Stimulated activated naive CD8-positive, alpha-beta T cell treated with anti-CD3 and anti-CD28 coated beads, Interleukin-15, Interleukin-2, amounts not matched to agents 100 ng/mL and 50 ng/mL, for 24 hours (primary cell): ENCODE data around the gene ZNF718.
"Not testable (repeated sequence)": the region's sequence is repeated elsewhere in the genome, so short reads cannot be mapped to it uniquely, and the experiment has no call there.

Experiments used
- H3K27ac Mint-ChIP-seq: one replicate; pipeline ENCODE4 v1.8.0; 2021; ENCODE audit warnings: mild to moderate bottlenecking, mixed read lengths
- H3K27me3 Mint-ChIP-seq: one replicate; pipeline ENCODE4 v1.8.0; 2021; ENCODE audit warnings: mixed read lengths
- H3K36me3 Mint-ChIP-seq: one replicate; pipeline ENCODE4 v1.8.0; 2021; ENCODE audit warnings: low read depth, mixed read lengths
- H3K4me1 Mint-ChIP-seq: one replicate; pipeline ENCODE4 v1.8.0; 2021; ENCODE audit warnings: low read depth, mixed read lengths
- H3K4me3 Mint-ChIP-seq: one replicate; pipeline ENCODE4 v1.8.0; 2021; ENCODE audit warnings: mild to moderate bottlenecking, mixed read lengths
- H3K9me3 Mint-ChIP-seq: one replicate; pipeline ENCODE4 v1.8.0; 2021; ENCODE audit warnings: mixed read lengths

Gene ZNF718

GRCh38 chr4:195159-195558, 70.9 kb downstream of the ZNF718 start:
- H3K27ac Mint-ChIP-seq, H3K4me3 Mint-ChIP-seq: not testable (repeated sequence)
- H3K9me3 Mint-ChIP-seq = peaks cover 33% of the 10 kb centered on the region

DNA sequence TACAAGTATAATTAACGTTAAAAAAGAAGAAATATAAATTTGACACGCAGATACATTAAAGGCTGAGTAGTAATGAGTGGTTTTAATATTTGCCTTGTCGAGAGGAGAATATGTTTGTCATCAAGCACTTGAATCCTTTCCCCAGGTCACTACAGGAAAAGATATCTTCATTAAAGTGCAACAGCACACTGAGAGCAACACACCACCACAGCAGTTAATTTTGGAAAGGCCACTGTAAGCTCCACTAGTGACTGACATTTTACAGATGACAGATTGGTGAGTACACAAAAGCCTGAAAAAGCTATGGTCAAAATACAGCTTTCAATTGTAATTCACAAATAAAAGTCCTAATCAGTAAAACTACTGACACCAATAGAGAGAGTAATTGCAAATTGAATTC, 76.6 kb downstream of the ZNF718 start:
- Mint-ChIP-seq H3K36me3 (peaks cover 43% of the 10 kb centered on the region), H3K27me3 (no peaks in the 10 kb centered on the region), H3K27ac (no peak overlapping the region), H3K4me3 (no peak overlapping the region), H3K4me1 (no peaks in the 10 kb centered on the region), H3K9me3 (peaks cover 46% of the 10 kb centered on the region)

More at GRCh38 chr4:195159-195558, 70.9 kb downstream of the ZNF718 start:
- H3K4me1 Mint-ChIP-seq, H3K27me3 Mint-ChIP-seq: not testable (repeated sequence)
- peaks cover 11% of the 10 kb centered on the region for H3K36me3 Mint-ChIP-seq

GRCh38 chr4:202822-203221, 78.5 kb downstream of the ZNF718 start:
- H3K4me3 Mint-ChIP-seq, H3K27ac Mint-ChIP-seq, H3K27me3 Mint-ChIP-seq, H3K4me1 Mint-ChIP-seq: not testable (repeated sequence)
- Mint-ChIP-seq H3K36me3 (peaks cover 49% of the 10 kb centered on the region), H3K9me3 (peaks cover 47% of the 10 kb centered on the region)

DNA sequence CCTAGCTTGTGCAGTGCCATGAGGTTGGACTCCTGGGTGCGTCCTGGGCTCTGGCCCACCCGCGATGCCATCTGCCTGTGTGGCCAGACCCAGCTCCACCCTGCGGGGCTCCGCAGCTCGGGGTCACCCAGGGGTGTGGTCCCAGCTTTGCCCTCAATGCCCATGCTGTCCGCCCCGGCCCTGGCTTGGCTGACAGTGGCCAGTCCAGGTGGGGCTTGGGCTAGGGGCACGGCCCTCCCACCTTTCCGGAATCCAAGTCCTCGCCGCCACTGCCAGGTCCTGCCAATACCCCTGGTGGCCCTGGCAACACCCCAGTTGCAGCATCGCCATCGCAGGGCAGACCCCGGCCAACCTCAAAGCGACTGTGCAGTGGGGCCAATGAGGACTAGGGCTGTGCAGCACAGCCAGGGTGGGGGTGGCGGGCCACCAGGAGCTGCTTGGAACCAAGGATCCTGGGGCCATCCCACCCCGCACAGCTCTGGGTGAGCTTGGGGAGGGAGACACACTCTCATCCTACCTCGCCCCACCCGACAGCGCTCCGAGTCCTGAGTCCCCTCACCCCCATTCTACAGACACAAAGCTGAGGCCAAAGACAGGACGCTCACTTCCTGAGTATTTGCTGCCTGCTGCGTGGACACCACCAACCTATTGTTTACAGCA, 80.9 kb downstream of the ZNF718 start:
- Mint-ChIP-seq H3K4me3 (no peak overlapping the region), H3K36me3 (peaks cover 47% of the 10 kb centered on the region), H3K4me1 (no peaks in the 10 kb centered on the region), H3K9me3 (peaks cover 50% of the 10 kb centered on the region), H3K27me3 (no peaks in the 10 kb centered on the region), H3K27ac (no peak overlapping the region)

- Mint-ChIP-seq H3K27ac (no peak overlapping the region), H3K4me1 (peaks cover 8% of the 10 kb centered on the region), H3K27me3 (no peaks in the 10 kb centered on the region), H3K9me3 (peaks cover 47% of the 10 kb centered on the region), H3K36me3 (peaks cover 44% of the 10 kb centered on the region), H3K4me3 (no peak overlapping the region)
These were observed 81.8 kb downstream of the ZNF718 start for GRCh38 chr4:206054-206453.

DNA sequence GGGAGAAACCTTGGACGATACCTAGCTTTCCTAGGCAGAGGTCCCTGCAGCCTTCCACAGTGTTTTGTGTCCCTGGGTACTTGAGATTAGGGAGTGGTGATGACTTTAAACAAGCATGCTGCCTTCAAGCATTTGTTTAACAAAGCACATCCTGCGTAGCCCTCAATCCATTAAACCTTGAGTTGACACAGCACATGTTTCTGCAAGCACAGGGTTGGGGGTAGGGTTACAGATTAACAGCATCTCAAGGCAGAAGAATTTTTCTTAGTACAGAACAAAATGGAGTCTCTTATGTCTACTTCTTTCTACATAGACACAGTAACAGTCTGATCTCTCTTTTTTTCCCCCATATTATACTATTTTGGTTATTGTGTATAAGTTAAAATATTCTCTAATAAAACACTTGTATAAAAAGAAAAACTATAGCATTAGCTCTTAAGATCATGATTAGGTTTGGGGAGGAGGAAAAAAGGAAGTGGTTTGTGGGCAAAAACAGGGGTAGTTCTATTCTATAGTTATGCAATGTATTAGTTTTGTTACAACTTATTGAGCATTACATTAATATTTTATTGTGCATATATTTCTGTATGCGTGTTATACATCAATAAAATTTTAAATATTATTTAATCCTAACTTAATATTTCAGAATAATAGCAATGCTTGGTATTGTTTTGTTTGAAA, 84.3 kb downstream of the ZNF718 start:
- not testable (repeated sequence) for H3K27me3 Mint-ChIP-seq, H3K4me3 Mint-ChIP-seq, H3K27ac Mint-ChIP-seq
- H3K9me3 Mint-ChIP-seq = peaks cover 34% of the 10 kb centered on the region
- H3K36me3 Mint-ChIP-seq = peaks cover 28% of the 10 kb centered on the region
- H3K4me1 Mint-ChIP-seq = peaks cover 15% of the 10 kb centered on the region

GRCh38 chr4:211033-211511, 86.8 kb downstream of the ZNF718 start:
- Mint-ChIP-seq H3K4me1 (peaks cover 15% of the 10 kb centered on the region), H3K9me3 (peaks cover 35% of the 10 kb centered on the region), H3K4me3 (peak overlapping the region; percentile 20), H3K27ac (peak overlapping the region; percentile 74), H3K27me3 (peaks cover 7% of the 10 kb centered on the region), H3K36me3 (peaks cover 33% of the 10 kb centered on the region)

DNA sequence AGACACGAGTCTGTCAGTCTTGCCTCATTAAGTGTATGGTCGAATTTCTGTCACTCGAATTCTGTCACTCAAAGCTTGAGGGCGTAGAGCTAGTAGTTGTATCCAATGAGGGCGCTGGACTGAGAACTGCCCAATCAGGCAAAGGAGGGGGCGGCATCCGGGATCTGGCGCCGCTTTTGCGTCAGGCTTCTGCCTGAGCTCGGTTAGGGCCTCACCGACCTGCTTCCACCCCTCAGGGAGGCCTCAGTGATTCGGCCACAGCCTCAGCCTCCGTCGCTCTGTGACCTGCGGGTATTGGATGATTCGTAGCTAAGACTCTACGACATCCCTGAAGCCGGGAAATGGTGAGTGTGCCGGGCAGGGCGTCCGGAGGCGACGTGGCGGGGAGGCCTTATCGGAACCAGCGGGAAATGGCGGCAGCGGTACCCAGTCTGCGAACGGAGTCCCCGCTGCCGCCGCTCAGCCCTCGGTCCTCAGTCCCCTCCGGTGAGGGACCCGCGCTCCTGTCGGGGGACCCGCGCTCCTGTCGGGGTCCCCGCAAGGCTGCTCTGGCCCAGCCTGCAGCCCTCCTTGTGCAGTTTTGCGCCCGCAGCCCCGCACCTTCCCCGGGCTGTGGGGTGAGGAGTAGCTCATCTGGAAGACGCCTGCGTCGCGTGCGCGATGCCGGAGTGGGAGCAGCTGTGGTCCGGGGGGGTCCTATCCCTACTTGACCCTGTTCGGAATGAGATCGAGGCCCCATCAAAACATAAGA, 88.3 kb downstream of the ZNF718 start:
- H3K36me3 Mint-ChIP-seq = peaks cover 33% of the 10 kb centered on the region
- peaks cover 7% of the 10 kb centered on the region for H3K27me3 Mint-ChIP-seq
- no peak overlapping the region for H3K4me3 Mint-ChIP-seq
- H3K4me1 Mint-ChIP-seq = peaks cover 15% of the 10 kb centered on the region
- H3K9me3 Mint-ChIP-seq = peaks cover 29% of the 10 kb centered on the region
- H3K27ac Mint-ChIP-seq = no peak overlapping the region

GRCh38 chr4:213189-213535, 88.9 kb downstream of the ZNF718 start:
- Mint-ChIP-seq H3K36me3 (peaks cover 34% of the 10 kb centered on the region), H3K9me3 (peaks cover 24% of the 10 kb centered on the region), H3K4me1 (peaks cover 15% of the 10 kb centered on the region)
- not testable (repeated sequence) for H3K27ac Mint-ChIP-seq, H3K4me3 Mint-ChIP-seq, H3K27me3 Mint-ChIP-seq
